ENCODE data around the gene NSUN6. TPM values are rescaled to one million over a fixed set of nuclear protein-coding genes. Genes with fewer than 3 reads are reported as not detected.

Gene NSUN6
- total RNA-seq, 1 donor: 4.7 TPM

- Histone ChIP-seq H3K27ac (ENCODE audit: low read depth, low read length) (no peak overlapping the region), H3K79me2 (ENCODE audit: insufficient read depth, low read length) (no peaks in the 10 kb centered on the region), H3K9me3 (ENCODE audit: low read depth, low read length) (no peaks in the 10 kb centered on the region), H4K20me1 (ENCODE audit: insufficient read depth, low read length) (no peaks in the 10 kb centered on the region), H2AFZ (ENCODE audit: low read length) (no peak overlapping the region), H3K36me3 (ENCODE audit: insufficient read depth, low read length) (no peaks in the 10 kb centered on the region), H3K4me2 (ENCODE audit: insufficient read depth, low read length) (no peak overlapping the region), H3K27me3 (ENCODE audit: insufficient read depth, low read length) (no peaks in the 10 kb centered on the region), H3K4me1 (ENCODE audit: insufficient read depth, low read length) (peaks cover 4% of the 10 kb centered on the region), H3K4me3 (ENCODE audit: insufficient read depth, low read length) (no peak overlapping the region)
- no peak for TF ChIP-seq CTCF (IDR thresholded peaks at IDR 0.05; ENCODE audit: extremely low read depth, low read depth, low read length)
- no peak for DNase-seq (ENCODE audit: insufficient read length, low spot score, missing footprints)
Measured at GRCh38 chr10:18497806-18498369, 153.5 kb downstream of the NSUN6 start.

Other genes starting within 250 kb of the NSUN6 start
- gene ARL5B, start 7.8 kb upstream of the NSUN6 start, total RNA-seq: 19.5 and 19.7 TPM in 2 replicates

Measured in osteoblast (primary cell).